COR-L47 (cell line): ENCODE results near the gene MAP7D2.

Experiments used
- DNase-seq: peaks from one replicate; lab custom pipeline; 2025; lab: John Stamatoyannopoulos, UW

Gene MAP7D2

GRCh38 chrX:19966056-19966455 is 150.7 kb downstream of the MAP7D2 start:
- no peak for DNase-seq

- DNase-seq, result no peak
Observed at GRCh38 chrX:19964017-19964710, 152.5 kb downstream of the MAP7D2 start.

- no peak for DNase-seq
Observed at GRCh38 chrX:19960913-19961312, 155.8 kb downstream of the MAP7D2 start.

GRCh38 chrX:19958552-19959486 is 157.9 kb downstream of the MAP7D2 start:
- DNase-seq, result no peak

GRCh38 chrX:19956923-19957322 is 159.8 kb downstream of the MAP7D2 start:
- no peak for DNase-seq
